Colonic mucosa (tissue), 4 donors: ENCODE measurements around the gene PES1. TPM values are rescaled to one million over a fixed set of nuclear protein-coding genes. Genes with fewer than 3 reads are reported as not detected.
A peak's percentile ranks its signal among the peaks of the same experiment; 100 is the strongest.
"Not testable (repeated sequence)": the region's sequence is repeated elsewhere in the genome, so short reads cannot be mapped to it uniquely, and the experiment has no call there.

ENCODE experiments used
- DNase-seq: peaks from one replicate; pipeline ENCODE4 v3.0.0-alpha.2; 2020
- H3K27ac ChIP-seq: fragments of 200-600 bp; one replicate; pipeline ENCODE4 v1.8.0; 2021
- H3K27me3 ChIP-seq: fragments of 200-600 bp; one replicate; pipeline ENCODE4 v1.8.0; 2021
- H3K36me3 ChIP-seq: fragments of 200-600 bp; one replicate; pipeline ENCODE4 v1.8.0; 2021
- H3K4me1 ChIP-seq: fragments of 200-600 bp; one replicate; pipeline ENCODE4 v1.8.0; 2021; ENCODE audit warnings: mild to moderate bottlenecking
- H3K4me3 ChIP-seq: fragments of 200-600 bp; one replicate; pipeline ENCODE4 v1.8.0; 2021
- H3K9ac ChIP-seq, 2 donors: one replicate each; pipeline ENCODE4 v1.7.0; 2013; ENCODE audit warnings: control low read depth in 2 of 2, low read depth in 2 of 2, low read length in 2 of 2
- H3K9me3 ChIP-seq: fragments of 200-600 bp; one replicate; pipeline ENCODE4 v1.8.0; 2021
- intact Hi-C: fragments of 100-400 bp; cut with DNase I; formaldehyde crosslinking; loops from one replicate; pipeline ENCODE4 v1.14.1; 2022
- total RNA-seq, 2 donors: library from RNA; stranded (reverse); fragmentation: NEBNext Ultra II Directional in 1 of 2; extraction: Animal tissue kit (Norgen Biotek cat#: 25700) in 1 of 2; gene quantifications; one replicate each; pipeline ENCODE4 v1.2.1, GENCODE V29; 2021
- TF ChIP-seq, protein P1 (sequence below): fragments of 200-600 bp; IDR thresholded peaks from one replicate; pipeline ENCODE4 v1.8.0; 2022; ENCODE audit warnings: antibody characterized with exemption, mild to moderate bottlenecking
- donor health status: healthy.
- donor health status: DM: no; HTN: no; CAD: no.
- donor health status: DM: no; HTN: no; CAD: no.

The PES1 gene
- total RNA-seq, 2 donors from 2014 or later = 44.2 to 98.3 TPM

DNA sequence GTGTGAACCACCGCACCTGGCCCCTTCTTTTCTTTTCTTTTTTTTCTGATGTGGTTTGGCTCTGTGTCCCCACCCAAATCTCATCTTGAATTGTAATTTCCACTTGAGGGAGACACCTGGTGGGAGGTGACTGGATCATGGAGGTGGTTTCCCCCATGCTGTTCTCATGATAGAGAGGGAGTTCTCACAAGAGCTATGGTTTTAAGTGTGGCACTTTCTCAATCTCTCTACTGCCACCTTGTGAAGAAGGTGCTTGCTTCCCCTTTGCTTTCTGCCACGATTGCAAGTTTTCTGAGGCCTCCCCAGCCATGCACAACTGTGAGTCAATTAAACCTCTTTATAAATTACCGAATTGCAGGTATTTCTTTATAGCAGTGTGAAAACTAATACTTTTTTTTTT lies 10.3 kb upstream of the PES1 start:
- DNase-seq = peak; percentile 32
- Histone ChIP-seq H3K9ac (no peak overlapping the region), H3K27me3 (no peaks in the 10 kb centered on the region), H3K4me1 (peaks cover 5% of the 10 kb centered on the region), H3K36me3 (no peaks in the 10 kb centered on the region), H3K27ac (no peak overlapping the region), H3K4me3 (no peak overlapping the region), H3K9me3 (no peaks in the 10 kb centered on the region)
- intact Hi-C loops = loop anchor here (10.0 kb wide), 1 partner anchor 157 kb away; no protein-coding TSS in a partner anchor
- TF ChIP-seq, protein P1, sequence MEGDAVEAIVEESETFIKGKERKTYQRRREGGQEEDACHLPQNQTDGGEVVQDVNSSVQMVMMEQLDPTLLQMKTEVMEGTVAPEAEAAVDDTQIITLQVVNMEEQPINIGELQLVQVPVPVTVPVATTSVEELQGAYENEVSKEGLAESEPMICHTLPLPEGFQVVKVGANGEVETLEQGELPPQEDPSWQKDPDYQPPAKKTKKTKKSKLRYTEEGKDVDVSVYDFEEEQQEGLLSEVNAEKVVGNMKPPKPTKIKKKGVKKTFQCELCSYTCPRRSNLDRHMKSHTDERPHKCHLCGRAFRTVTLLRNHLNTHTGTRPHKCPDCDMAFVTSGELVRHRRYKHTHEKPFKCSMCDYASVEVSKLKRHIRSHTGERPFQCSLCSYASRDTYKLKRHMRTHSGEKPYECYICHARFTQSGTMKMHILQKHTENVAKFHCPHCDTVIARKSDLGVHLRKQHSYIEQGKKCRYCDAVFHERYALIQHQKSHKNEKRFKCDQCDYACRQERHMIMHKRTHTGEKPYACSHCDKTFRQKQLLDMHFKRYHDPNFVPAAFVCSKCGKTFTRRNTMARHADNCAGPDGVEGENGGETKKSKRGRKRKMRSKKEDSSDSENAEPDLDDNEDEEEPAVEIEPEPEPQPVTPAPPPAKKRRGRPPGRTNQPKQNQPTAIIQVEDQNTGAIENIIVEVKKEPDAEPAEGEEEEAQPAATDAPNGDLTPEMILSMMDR = no peak

DNA sequence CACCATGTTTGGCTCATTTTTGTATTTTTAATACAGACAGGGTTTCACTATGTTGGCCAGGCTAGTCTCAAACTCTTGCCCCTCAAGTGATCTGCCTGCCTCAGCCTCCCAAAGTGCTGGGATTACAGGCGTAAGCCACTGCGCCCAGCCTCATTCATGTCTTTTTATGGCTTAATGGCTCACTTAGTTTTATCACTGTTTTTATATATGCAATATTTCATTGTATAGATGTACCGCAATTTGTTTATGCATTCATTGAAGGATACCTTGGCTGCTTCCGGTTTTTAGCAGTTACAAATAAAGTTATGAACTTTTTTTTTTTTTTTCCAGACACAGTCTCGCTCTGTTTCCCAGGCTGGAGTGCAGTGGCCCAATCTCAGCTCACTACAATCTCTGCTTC lies 9.8 kb upstream of the PES1 start:
- DNase-seq = no peak
- H3K4me3 ChIP-seq = no peak overlapping the region
- no peak overlapping the region for H3K9ac ChIP-seq
- no peaks in the 10 kb centered on the region for H3K9me3 ChIP-seq
- intact Hi-C loops = loop anchor here (10.0 kb wide), 1 partner anchor 157 kb away; no protein-coding TSS in a partner anchor
- peaks cover 5% of the 10 kb centered on the region for H3K4me1 ChIP-seq
- TF ChIP-seq, protein P1 = no peak
- no peaks in the 10 kb centered on the region for H3K27me3 ChIP-seq
- no peak overlapping the region for H3K27ac ChIP-seq
- no peaks in the 10 kb centered on the region for H3K36me3 ChIP-seq

DNA sequence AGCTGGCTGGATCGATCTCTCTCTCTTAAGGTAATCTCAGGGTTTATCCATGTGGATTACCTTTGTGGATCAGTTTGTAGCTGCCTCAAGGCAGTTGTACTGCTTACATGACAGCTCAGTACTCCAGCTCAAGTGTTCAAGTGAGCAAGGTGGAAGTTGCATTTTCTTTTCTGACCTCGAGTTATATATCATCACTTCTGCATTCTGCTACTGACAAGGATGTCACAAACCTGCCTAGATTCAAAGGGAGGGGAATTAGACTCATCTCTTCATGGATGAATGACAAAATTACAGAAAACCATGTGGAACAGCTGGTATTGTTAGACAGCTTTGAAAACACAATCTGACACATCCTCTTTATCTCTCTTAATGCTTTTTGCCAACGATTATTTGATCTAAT lies 9.2 kb upstream of the PES1 start:
- DNase-seq = no peak
- intact Hi-C loops = loop anchor here (10.0 kb wide), 1 partner anchor 156 kb away; no protein-coding TSS in a partner anchor

DNA sequence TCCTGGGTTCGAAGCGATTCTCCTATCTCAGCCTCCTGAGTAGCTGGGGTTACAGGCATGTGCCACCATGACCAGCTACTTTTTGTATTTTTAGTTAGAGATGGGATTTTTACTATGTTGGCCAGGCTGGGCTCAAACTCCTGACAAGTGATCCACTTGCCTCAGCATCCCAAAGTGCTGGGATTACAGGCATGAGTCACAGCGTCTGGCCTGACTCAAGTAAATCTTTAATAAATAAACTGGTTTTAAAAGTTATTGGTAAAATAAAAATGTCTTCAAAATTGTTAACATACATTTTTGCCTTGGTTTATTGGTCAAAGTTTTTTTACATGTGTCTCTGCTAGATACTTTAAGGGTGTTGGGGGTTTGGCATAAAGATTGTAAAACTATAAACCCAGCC lies 7.3 kb upstream of the PES1 start:
- H3K4me3 ChIP-seq = no peak overlapping the region
- H3K36me3 ChIP-seq = no peaks in the 10 kb centered on the region
- intact Hi-C loops = no loop called here
- peaks cover 4% of the 10 kb centered on the region for H3K4me1 ChIP-seq
- H3K9me3 ChIP-seq = no peaks in the 10 kb centered on the region
- no peak overlapping the region for H3K9ac ChIP-seq
- no peaks in the 10 kb centered on the region for H3K27me3 ChIP-seq
- TF ChIP-seq, protein P1 = no peak
- H3K27ac ChIP-seq = no peak overlapping the region
- DNase-seq = no peak

More for the DNA sequence above, 9.2 kb upstream of the PES1 start:
- H3K36me3 ChIP-seq = no peaks in the 10 kb centered on the region
- H3K9me3 ChIP-seq = no peaks in the 10 kb centered on the region
- H3K4me1 ChIP-seq = peaks cover 5% of the 10 kb centered on the region
- H3K4me3 ChIP-seq = no peak overlapping the region
- no peaks in the 10 kb centered on the region for H3K27me3 ChIP-seq
- TF ChIP-seq, protein P1 = no peak
- no peak overlapping the region for H3K9ac ChIP-seq
- no peak overlapping the region for H3K27ac ChIP-seq

DNA sequence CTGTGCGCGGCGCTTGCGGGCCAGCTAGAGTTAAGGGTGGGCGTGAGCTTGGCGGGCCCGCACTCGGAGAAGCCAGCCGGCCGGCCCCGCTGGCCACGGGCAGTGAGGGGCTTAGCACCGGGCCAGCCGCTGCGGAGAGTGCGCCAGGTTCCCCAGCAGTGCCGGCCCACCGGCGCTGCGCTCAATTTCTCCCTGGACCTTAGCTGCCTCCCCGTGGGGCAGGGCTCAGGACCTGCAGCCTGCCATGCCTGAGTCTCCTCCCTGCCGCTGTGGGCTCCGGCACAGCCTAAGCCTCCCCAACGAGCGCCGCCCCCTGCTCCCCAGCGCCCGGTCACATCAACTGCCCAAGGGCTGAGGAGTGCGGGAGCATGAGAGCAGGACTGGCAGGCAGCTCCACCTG lies 5.2 kb upstream of the PES1 start:
- no peaks in the 10 kb centered on the region for H3K36me3 ChIP-seq
- intact Hi-C loops = no loop called here
- DNase-seq = no peak
- H3K9me3 ChIP-seq = no peaks in the 10 kb centered on the region
- no peaks in the 10 kb centered on the region for H3K27me3 ChIP-seq
- no peaks in the 10 kb centered on the region for H3K4me1 ChIP-seq
- H3K4me3 ChIP-seq = no peak overlapping the region
- no peak overlapping the region for H3K27ac ChIP-seq
- TF ChIP-seq, protein P1 = no peak
- no peak overlapping the region for H3K9ac ChIP-seq

DNA sequence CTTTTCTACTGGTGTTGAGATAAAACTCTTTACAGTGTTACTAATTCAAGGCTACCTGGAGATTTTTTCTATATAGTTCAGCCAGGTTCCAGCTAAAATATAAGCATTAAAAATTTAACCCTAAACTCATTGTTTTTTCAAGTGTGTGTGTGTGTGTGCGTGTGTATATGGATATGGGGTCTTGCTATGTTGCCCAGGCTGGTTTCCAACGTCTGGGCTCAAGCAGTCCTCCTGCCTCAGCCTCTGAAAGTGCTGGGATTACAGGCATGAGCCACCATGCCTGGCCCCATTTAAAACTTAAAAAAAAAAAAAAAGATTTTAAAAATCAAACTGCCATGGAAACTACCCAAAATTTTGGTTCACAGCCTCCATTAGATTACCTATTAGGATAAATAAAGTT lies 4.5 kb upstream of the PES1 start:
- Histone ChIP-seq H3K36me3 (no peaks in the 10 kb centered on the region), H3K9me3 (no peaks in the 10 kb centered on the region), H3K9ac (no peak overlapping the region), H3K27me3 (no peaks in the 10 kb centered on the region), H3K4me3 (no peak overlapping the region), H3K27ac (no peak overlapping the region), H3K4me1 (no peaks in the 10 kb centered on the region)
- intact Hi-C loops = no loop called here
- no peak for DNase-seq
- TF ChIP-seq, protein P1 = no peak

DNA sequence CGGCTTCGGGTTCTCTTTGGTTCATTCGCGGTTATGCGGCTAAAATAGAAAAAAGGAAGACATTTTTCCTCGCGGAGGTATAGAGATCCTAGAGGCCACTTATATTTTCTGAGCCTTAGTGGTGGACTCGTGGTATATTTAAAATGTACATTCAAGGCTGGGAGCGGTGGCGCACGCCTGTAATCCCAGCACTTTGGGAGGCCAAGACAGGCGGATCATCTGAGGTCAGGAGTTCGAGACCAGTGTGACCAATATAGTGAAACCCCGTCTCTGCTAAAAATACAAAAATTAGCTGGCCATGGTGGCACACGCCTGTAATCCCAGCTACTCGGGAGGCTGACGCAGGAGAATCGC lies 627 bp upstream of the PES1 start:
- intact Hi-C loops, H3K9ac ChIP-seq: not testable (repeated sequence)
- H3K4me3 ChIP-seq = peak overlapping the region; percentile 95

More for the DNA sequence above, 627 bp upstream of the PES1 start:
- not testable (repeated sequence) for H3K4me1 ChIP-seq, DNase-seq, H3K9me3 ChIP-seq, H3K27me3 ChIP-seq, H3K27ac ChIP-seq
- H3K36me3 ChIP-seq = peaks cover 10% of the 10 kb centered on the region
